OCI-LY7 (cell line): Measurements from ENCODE around the gene ASMT. TPM values are rescaled to one million over a fixed set of nuclear protein-coding genes. Genes with fewer than 3 reads are reported as not detected.

Experiments used
- BruUV-seq: library from RNA; stranded (reverse); fragments of 400-500 nt; replicated peaks from 2 replicates; lab custom pipeline; 2021; lab: Mats Ljungman, UMichigan
- CTCF ChIA-PET: fragments of 300-600 bp; sonication (Branson Sonifier 250); formaldehyde crosslinking; loops from one replicate; lab custom pipeline; 2022; ENCODE audit warnings: antibody characterized with exemption; ENCODE audit not compliant: unreplicated experiment; lab: Charles Lee
- POLR2A ChIA-PET: fragments of 300-600 bp; sonication (Branson Sonifier 250); formaldehyde crosslinking; loops from one replicate; lab custom pipeline; 2022; ENCODE audit warnings: antibody characterized with exemption; lab: Charles Lee
- DNase-seq: peaks from one replicate; pipeline ENCODE4 v3.0.0-alpha.2; 2015; ENCODE audit warnings: low spot score
- H2AFZ ChIP-seq: fragments of 200-600 bp; sonication (generic), shearing (Covaris generic); 2 replicates; pipeline ENCODE4 v1.6.1; 2014; ENCODE audit warnings: mild to moderate bottlenecking, antibody characterized with exemption, low read length, moderate library complexity
- H3K27ac ChIP-seq: fragments of 200-600 bp; sonication (generic); 2 replicates; pipeline ENCODE4 v1.5.1; 2014; ENCODE audit warnings: mixed run types, low read depth, mild to moderate bottlenecking, moderate library complexity, low read length, inconsistent platforms; ENCODE audit not compliant: poor library complexity, severe bottlenecking
- H3K36me3 ChIP-seq: fragments of 200-600 bp; sonication (generic); 2 replicates; pipeline ENCODE4 v1.6.1; 2014; ENCODE audit warnings: mild to moderate bottlenecking, antibody characterized with exemption, low read length, moderate library complexity, mixed read lengths; ENCODE audit not compliant: insufficient read depth
- H3K4me1 ChIP-seq: fragments of 200-600 bp; sonication (generic); 2 replicates; pipeline ENCODE4 v1.5.1; 2014; ENCODE audit warnings: mild to moderate bottlenecking, low read length; ENCODE audit not compliant: insufficient read depth, poor library complexity, severe bottlenecking
- H3K4me2 ChIP-seq: fragments of 200-600 bp; sonication (generic); 2 replicates; pipeline ENCODE4 v1.6.1; 2014; ENCODE audit warnings: mild to moderate bottlenecking, low read length
- H3K4me3 ChIP-seq: fragments of 200-600 bp; sonication (generic); 2 replicates; pipeline ENCODE4 v1.5.1; 2014; ENCODE audit warnings: mild to moderate bottlenecking, low read depth, low read length; ENCODE audit not compliant: poor library complexity, severe bottlenecking
- H3K79me2 ChIP-seq: fragments of 200-600 bp; sonication (generic); 2 replicates; pipeline ENCODE4 v1.6.1; 2016; ENCODE audit warnings: low read depth, mild to moderate bottlenecking, low read length, moderate library complexity, mixed read lengths; ENCODE audit not compliant: insufficient read depth
- H3K9me2 ChIP-seq: fragments of 200-600 bp; sonication (generic); 2 replicates; pipeline ENCODE4 v1.6.1; 2016; ENCODE audit warnings: mild to moderate bottlenecking, low read length, mixed read lengths; ENCODE audit not compliant: insufficient read depth
- H3K9me3 ChIP-seq: fragments of 200-600 bp; sonication (generic); 2 replicates; pipeline ENCODE4 v1.6.1; 2014; ENCODE audit warnings: mild to moderate bottlenecking, mixed run types, low read length, mixed read lengths
- H4K20me1 ChIP-seq: fragments of 200-600 bp; sonication (generic); 2 replicates; pipeline ENCODE4 v1.6.1; 2014; ENCODE audit warnings: mild to moderate bottlenecking, antibody characterized with exemption, low read length, moderate library complexity, mixed read lengths; ENCODE audit not compliant: insufficient read depth
- CTCF ChIP-seq: fragments of 200-600 bp; sonication (generic); conservative IDR thresholded peaks from 2 replicates; pipeline ENCODE4 v1.5.1; 2014; ENCODE audit warnings: mild to moderate bottlenecking, antibody characterized with exemption, low read length, moderate library complexity, mixed read lengths
- EZH2phosphoT487 ChIP-seq: fragments of 200-600 bp; sonication (generic); IDR thresholded peaks from 2 replicates; pipeline ENCODE4 v1.6.1; 2018; ENCODE audit warnings: low read depth, borderline replicate concordance, mild to moderate bottlenecking, mixed run types, antibody characterized with exemption, low read length, moderate library complexity, mixed read lengths
- intact Hi-C: fragments of 100-400 bp; cut with micrococcal nuclease; formaldehyde crosslinking; loops from one replicate; pipeline ENCODE4 v1.10.0; 2022; ENCODE audit not compliant: unreplicated experiment
- total RNA-seq, 2 experiments: library from RNA; depleted of rRNA in 1 of 2; stranded (reverse); fragments of >200 nt in 1 of 2; shearing (Covaris generic) in 1 of 2; gene quantifications; 2 replicates each; pipeline ENCODE4 v1.2.3, GENCODE V29; 2014 to 2022

Gene ASMT
- total RNA-seq, 2 experiments from 2014 or later = 0.16 TPM; not detected in 1

- POLR2A ChIA-PET = no interaction called here
- no peak for DNase-seq
- peaks cover 36% of the 10 kb centered on the region for H3K4me1 ChIP-seq
- no peaks in the 10 kb centered on the region for H3K9me3 ChIP-seq
- no peak overlapping the region for H3K4me3 ChIP-seq
- intact Hi-C loops = loop anchor here (5.0 kb wide), 1 partner anchor 947 kb away; no protein-coding TSS in a partner anchor
- peaks cover 35% of the 10 kb centered on the region; the same call in 1 of the 2 replicates for H3K79me2 ChIP-seq
- no peak overlapping the region for H2AFZ ChIP-seq
- H4K20me1 ChIP-seq = no peaks in the 10 kb centered on the region
- H3K9me2 ChIP-seq = no peaks in the 10 kb centered on the region
- peak overlapping the region; percentile 37; the same call in 1 of the 2 replicates for H3K4me2 ChIP-seq
- no peak overlapping the region for H3K27ac ChIP-seq
- CTCF ChIA-PET = no interaction called here
- H3K36me3 ChIP-seq = peaks cover 2% of the 10 kb centered on the region; the same call in 1 of the 2 replicates
- BruUV-seq = no TSS peak
- TF ChIP-seq CTCF (no peak), EZH2phosphoT487 (no peak)
Observed at GRCh38 chrX:1659664-1660461, 45.0 kb downstream of the ASMT start.

- peak; percentile 98 for DNase-seq
- ChIA-PET POLR2A (no interaction called here), CTCF (no interaction called here)
- Histone ChIP-seq H3K9me3 (no peaks in the 10 kb centered on the region), H3K79me2 (peaks cover 35% of the 10 kb centered on the region; the same call in 1 of the 2 replicates), H3K4me1 (peaks cover 36% of the 10 kb centered on the region), H3K36me3 (peaks cover 16% of the 10 kb centered on the region), H4K20me1 (no peaks in the 10 kb centered on the region), H3K9me2 (no peaks in the 10 kb centered on the region), H3K27ac (peak overlapping the region; percentile 72), H2AFZ (peak overlapping the region; percentile 51), H3K4me2 (peak overlapping the region; percentile 54), H3K4me3 (peak overlapping the region; percentile 73)
- no peak for TF ChIP-seq CTCF
- no peak for TF ChIP-seq EZH2phosphoT487
- no TSS peak for BruUV-seq
- intact Hi-C loops = loop anchor here (1.0 to 5.0 kb wide), 2 partner anchors 855 to 946 kb away; no protein-coding TSS in a partner anchor
Observed at GRCh38 chrX:1661048-1661921, 46.4 kb downstream of the ASMT start.
